GM18508 (cell line): ENCODE data around the gene BCL2L11.

Experiments
- ATAC-seq: cut with Tn5 transposase; IDR thresholded peaks from one replicate; pipeline ENCODE4 v1.9.1; 2021; ENCODE audit warnings: moderate number of reproducible peaks; ENCODE audit not compliant: insufficient read depth, unreplicated experiment

BCL2L11 gene

GRCh38 chr2:111188681-111189080, 68.0 kb downstream of the BCL2L11 start:
- ATAC-seq = no peak

DNA sequence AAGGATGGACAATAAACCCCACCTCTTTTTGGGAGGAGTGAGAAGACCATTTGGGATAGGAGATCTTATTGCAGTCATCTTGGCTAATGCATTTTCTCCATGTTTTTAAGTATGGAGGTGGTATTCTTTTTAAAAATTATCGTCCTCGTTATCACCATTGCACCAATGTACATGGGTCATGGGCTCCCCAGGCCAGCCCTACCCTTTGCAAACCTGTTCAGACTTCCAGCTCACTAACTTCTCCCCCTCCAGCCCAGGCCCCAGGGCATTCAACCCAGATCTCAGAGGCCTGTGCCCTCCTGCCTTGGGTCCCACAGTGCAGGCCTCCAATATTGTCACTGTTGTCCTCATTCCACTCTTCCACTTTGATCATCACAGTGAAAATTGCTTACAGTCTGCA, 68.4 kb downstream of the BCL2L11 start:
- ATAC-seq = no peak

DNA sequence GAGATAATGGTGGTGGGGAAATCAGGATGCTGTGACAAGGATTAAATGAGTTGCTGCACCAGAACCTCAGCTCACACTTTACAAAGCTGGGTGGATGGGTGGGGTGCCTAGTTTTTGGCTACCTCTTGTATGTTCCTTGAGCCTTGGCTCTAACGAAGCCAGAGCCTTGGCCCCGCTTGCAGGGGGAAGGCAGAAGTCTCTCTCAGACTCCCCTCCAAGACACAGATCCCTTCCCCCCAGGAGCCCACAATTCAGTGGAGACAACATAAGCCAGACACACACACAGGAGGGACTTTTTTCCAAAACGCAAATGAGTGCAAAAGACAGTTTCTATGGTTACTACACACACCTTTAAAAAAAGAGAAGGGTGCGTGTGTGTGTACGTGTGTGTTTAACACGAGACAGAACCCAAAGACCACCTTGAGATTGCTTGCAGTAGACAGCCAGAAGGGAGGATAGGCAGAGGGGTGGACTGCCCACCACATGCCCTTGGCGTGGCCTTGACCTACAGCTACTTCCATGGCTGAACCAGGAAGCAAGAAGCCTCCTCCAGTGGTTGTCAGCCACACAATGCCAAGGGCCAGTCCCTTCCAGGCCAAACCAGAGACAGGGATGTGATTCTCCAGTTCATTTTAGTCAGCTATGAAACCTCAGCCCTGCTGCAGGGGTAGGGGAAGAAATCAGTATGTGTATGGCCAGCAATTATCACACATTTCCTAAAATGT, 70.3 kb downstream of the BCL2L11 start:
- no peak for ATAC-seq

DNA sequence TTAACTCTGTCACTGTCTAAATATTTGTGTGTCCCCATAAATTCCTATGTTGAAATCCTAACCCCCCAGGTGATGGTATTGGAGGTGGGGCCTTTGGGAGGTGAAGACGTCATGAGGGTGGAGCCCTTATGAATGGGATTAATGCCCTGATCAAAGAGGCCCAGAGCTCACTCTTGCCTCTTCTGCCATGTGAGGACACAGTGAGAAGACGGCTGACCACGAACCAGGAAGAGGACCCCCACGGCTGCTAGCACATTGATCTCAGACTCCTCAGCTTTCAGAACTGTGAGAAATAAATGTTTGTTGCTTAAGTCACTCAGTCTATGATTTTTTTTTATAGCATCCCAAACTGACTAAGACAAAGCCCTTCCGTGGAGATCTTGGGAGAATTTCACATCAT, 71.2 kb downstream of the BCL2L11 start:
- ATAC-seq = no peak

GRCh38 chr2:111192776-111193368, 72.2 kb downstream of the BCL2L11 start:
- ATAC-seq = no peak

GRCh38 chr2:111194835-111195621, 74.3 kb downstream of the BCL2L11 start:
- no peak for ATAC-seq

DNA sequence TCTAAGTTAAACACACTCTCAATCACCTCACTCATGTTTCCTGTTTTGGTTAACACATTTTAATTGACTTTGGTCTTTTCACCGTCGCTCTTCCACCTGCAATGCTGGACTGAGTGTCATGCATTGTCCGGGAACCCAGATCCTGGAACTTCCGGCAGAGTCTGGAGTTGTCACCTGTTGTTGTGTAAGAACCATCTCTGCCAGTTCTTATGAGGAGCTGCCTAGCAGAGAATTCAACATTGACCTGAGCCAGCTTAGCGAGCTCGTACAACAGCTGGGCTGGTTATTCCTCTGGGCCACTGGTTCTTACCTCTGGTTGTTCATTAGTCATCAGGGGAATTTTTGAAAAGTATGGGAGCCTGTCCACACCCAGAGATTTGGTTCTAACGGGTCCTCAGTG, 75.7 kb downstream of the BCL2L11 start:
- ATAC-seq = no peak

DNA sequence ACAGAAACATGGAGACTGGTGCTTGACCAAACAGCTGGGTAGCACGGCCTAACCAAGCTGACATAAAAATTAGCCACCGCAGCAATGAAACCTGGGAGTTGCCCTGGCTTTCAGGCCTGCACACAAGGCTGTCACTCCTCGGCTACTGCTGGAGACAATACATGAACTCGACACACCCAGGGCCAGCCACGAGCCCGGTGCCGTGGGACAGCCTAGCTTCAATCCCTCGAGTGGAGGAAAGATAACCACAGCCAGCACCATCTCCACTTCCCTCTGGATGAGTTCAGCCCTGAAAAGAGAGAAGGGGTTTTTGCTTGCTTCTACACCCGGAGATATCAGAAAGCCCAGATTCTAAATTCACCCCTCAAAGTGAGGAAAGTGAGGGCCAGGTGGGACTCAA, 78.0 kb downstream of the BCL2L11 start:
- ATAC-seq = no peak

- no peak for ATAC-seq
Measured at GRCh38 chr2:111199840-111200239, 79.1 kb downstream of the BCL2L11 start.

GRCh38 chr2:111200333-111200881, 79.7 kb downstream of the BCL2L11 start:
- ATAC-seq = no peak

DNA sequence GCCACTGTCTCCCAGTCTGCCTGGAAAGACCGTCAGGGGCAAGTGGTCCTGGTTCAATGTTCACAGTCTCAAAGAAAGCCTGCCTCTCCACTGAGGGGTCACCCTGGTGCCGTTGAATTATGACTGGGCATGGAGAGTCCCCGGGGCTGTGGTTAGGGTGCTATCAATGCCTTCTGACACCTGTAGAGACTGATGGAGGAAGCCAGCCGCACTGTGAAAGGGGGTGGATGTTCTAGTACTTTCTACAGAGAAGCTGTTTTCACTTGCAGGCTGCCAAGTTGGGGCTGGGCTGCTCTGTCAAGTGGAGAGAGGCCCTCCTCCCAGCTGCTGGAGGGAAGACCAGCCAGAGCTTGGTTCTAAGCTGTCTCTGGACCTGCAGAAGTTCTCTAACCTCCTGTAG, 80.5 kb downstream of the BCL2L11 start:
- no peak for ATAC-seq

DNA sequence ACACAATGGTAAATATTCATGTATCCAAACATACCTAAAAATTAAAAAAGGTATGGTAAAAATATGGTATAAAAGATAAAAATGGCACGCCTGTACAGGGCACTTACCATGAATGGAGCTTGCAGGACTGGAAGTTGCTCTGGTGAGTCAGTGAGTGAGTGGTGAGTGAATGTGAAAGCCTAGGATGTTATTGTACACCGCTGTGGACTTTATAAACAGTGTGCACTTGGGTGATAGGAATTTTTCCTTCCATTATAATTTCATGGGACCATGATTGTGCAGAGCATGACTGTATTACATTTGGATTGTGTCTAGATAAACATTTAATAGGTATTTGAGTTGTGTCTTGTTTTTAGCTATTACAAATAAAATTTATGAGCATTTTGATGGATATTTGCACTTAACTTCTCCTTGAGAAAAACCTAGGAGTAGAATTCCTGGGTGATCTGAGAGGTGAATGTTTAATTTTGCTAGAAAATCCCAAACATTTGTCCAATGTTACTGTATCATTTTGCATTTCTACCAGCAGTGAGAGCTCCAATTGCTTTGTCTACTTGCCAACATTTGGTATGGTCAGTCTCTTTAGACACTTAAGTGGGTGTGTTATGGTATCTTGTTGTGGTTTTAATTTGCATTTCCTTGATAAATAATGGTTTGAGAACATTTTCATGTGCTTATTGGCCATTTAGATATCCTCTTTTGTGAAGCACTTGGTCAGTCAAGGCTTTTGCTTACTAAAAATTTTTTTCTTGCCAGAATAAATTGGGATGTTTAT, 81.7 kb downstream of the BCL2L11 start:
- no peak for ATAC-seq

DNA sequence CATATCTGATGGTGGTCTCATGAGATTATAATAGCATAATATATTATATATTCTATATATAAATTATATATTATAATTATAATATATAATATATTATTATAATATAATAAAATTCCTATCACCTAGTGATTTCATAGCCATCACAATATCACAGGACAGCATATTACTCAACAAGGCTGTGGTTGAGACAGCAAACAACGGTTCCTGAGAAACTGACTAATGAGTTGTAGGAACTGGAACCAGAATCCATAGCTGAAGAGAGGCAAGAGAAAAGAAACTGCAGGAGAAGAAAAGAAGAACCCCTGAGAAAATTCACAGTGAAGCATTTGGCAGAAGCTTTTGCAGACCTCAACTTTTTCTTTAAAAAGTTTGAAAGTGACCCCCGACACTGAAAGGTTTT, 84.0 kb downstream of the BCL2L11 start:
- no peak for ATAC-seq

GRCh38 chr2:111205774-111206173, 85.1 kb downstream of the BCL2L11 start:
- no peak for ATAC-seq

DNA sequence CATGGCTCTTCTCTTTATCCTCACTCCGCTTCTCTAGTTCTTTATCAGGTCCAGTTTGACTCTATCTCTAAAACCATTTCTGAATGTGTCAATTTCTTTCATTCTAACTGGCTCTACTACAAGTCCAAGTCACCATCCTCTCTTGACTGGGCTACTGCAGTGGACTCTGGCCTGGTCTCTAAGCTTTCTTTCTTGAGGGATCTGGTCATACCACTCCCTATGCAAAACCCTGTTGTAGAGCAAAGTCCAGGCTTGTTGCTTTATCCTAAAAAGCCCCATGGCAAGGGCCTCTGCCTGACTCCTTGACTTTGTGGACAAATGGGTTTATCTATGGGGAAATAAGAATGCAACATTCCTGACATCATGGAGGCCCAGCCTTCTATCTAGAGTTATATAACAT, 87.1 kb downstream of the BCL2L11 start:
- no peak for ATAC-seq

DNA sequence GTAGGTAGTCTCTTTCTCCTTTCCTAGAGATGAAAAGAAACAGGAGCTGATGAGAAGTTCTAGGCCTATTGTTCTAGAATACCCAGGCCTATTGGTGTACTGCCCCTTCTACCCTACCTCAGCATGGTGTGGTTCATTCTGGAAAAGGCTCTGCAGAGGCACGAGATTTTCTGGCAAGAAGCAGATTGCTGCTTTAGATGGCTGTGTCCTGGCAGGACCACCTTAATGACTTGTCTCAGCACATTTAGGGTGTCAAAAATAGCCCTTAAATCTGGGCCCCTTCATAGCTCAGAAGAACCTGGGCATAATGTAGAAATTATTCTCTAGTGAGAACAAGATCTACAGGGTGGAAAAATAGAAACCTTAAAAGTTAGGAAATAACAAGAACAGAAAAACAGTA, 87.9 kb downstream of the BCL2L11 start:
- no peak for ATAC-seq

DNA sequence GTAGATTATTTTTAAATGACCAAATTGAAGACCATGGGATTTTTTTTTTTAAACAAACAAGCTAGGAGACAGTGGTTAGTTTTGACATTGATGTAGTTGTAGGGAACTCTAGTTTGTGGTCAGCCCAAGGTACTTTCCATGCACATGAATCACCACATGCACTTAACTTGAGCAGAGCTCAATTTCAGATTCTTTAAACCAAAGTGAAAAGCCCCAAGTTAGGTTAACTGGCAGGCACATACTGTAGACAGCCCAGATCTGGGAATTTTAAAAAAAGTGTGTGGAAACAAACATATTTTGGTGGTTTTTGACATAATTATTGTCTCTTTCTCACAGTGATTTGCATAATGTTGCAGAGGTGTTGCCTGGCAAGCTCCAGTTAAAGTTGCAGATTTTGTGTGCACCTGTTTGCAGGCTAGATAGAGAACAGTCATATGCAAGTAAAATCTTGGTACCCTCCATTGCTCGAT, 88.4 kb downstream of the BCL2L11 start:
- ATAC-seq = peak; percentile 83

- ATAC-seq = no peak
Measured at GRCh38 chr2:111210036-111210435, 89.3 kb downstream of the BCL2L11 start.

DNA sequence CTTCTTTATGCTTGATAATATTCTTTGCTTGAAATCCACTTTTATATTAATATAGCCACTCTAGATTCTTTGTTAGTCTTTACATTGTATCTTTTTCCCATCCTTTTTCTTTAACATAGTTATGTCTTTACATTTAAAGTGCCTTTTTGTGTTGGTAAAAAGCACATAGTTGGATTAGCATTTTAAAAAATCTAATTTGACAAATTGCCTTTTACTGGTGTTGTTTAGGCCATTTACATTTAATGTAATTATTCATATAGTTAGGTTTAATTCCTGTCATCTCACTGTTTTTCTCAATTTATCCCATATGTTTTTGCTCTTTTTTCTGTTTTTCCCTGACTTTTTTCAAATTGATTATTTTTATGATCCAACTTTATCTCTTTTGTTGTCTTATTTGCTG, 93.2 kb downstream of the BCL2L11 start:
- ATAC-seq = no peak
